Esophagus squamous epithelium (tissue), 4 donors: ENCODE data around the gene OGDH.

Source experiments
- CTCF ChIP-seq, 6 experiments: fragments of 450-650 bp in 4 of 6; fragments of 200-600 bp in 2 of 6; sonication (generic) in 2 of 6; IDR thresholded peaks; one replicate each; pipeline ENCODE4 v1.5.1; 2016 to 2019; ENCODE audit warnings: antibody characterized with exemption in 6 of 6, mild to moderate bottlenecking in 4 of 6, moderate library complexity in 4 of 6
- POLR2A ChIP-seq, 4 donors: fragments of 450-650 bp; IDR thresholded peaks; one replicate each; pipeline ENCODE4 v1.6.1; 2017; ENCODE audit warnings: antibody characterized with exemption in 4 of 4, mild to moderate bottlenecking in 4 of 4, moderate library complexity in 3 of 4

GRCh38 chr7:44756904-44757303 is 150.5 kb downstream of the OGDH start:
- TF ChIP-seq CTCF (IDR thresholded peaks at IDR 0.05) (no peak), POLR2A (IDR thresholded peaks at IDR 0.05) (no peak)
